Bronchial epithelial cell (primary cell): ENCODE results near the gene DENND1A. TPM values are rescaled to one million over a fixed set of nuclear protein-coding genes. Genes with fewer than 3 reads are reported as not detected.
A peak's percentile ranks its signal among the peaks of the same experiment; 100 is the strongest.

Experiments used
- DNase-seq: peaks from one replicate; pipeline ENCODE4 v3.0.0-alpha.2; 2010; ENCODE audit warnings: low read depth
- FAIRE-seq: peaks from 2 replicates; lab custom pipeline; 2011; peaks lifted over from hg19 to GRCh38; lab: Jason Lieb, UNC
- H3K27me3 ChIP-seq: 2 replicates; pipeline ENCODE4 v1.5.1; 2011; ENCODE audit warnings: low read length; ENCODE audit not compliant: control insufficient read depth, insufficient read depth
- H3K36me3 ChIP-seq: 2 replicates; pipeline ENCODE4 v1.5.1; 2011; ENCODE audit warnings: low read length; ENCODE audit not compliant: control insufficient read depth, insufficient read depth
- H3K4me3 ChIP-seq: 2 replicates; pipeline ENCODE4 v1.5.1; 2011; ENCODE audit warnings: mild to moderate bottlenecking, low read depth, low read length, control low read depth
- total RNA-seq: library from RNA; depleted of rRNA; stranded (reverse); fragments of >200 nt; gene quantifications from 2 replicates; pipeline ENCODE4 v1.2.1, GENCODE V29; 2014
- TF ChIP-seq, protein P1 (sequence below): IDR thresholded peaks from 2 replicates; pipeline ENCODE4 v1.5.1; 2011; ENCODE audit warnings: mild to moderate bottlenecking, moderate library complexity, low read length, control low read depth, inconsistent platforms; ENCODE audit not compliant: insufficient read depth, severe bottlenecking

Gene DENND1A
- total RNA-seq, 1 donor from 2014 or later, result 6.1 TPM

DNA sequence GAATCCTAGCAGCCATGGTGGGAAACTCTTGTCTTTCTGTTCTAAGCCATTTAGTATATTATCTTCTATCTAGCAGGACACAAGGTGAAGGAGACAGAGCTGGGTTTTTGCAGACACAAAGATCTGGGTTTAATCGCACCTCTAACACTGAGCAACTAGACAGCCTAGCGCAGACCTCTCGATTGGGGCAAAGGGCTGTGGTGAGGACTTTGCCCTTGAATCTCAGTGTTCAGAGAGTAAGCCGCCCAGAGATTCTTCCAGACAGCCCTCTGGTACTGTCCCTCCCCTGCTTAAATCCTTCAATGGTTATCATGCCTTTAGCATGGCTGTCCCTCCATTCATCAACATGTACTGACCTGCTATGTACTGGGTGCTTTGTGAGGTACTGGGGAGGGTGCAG is 445.8 kb downstream of the DENND1A start:
- Histone ChIP-seq H3K36me3 (no peaks in the 10 kb centered on the region), H3K4me3 (no peak overlapping the region), H3K27me3 (no peaks in the 10 kb centered on the region)
- DNase-seq, result no peak
- TF ChIP-seq, protein P1, sequence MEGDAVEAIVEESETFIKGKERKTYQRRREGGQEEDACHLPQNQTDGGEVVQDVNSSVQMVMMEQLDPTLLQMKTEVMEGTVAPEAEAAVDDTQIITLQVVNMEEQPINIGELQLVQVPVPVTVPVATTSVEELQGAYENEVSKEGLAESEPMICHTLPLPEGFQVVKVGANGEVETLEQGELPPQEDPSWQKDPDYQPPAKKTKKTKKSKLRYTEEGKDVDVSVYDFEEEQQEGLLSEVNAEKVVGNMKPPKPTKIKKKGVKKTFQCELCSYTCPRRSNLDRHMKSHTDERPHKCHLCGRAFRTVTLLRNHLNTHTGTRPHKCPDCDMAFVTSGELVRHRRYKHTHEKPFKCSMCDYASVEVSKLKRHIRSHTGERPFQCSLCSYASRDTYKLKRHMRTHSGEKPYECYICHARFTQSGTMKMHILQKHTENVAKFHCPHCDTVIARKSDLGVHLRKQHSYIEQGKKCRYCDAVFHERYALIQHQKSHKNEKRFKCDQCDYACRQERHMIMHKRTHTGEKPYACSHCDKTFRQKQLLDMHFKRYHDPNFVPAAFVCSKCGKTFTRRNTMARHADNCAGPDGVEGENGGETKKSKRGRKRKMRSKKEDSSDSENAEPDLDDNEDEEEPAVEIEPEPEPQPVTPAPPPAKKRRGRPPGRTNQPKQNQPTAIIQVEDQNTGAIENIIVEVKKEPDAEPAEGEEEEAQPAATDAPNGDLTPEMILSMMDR, result no peak
- no peak for FAIRE-seq

DNA sequence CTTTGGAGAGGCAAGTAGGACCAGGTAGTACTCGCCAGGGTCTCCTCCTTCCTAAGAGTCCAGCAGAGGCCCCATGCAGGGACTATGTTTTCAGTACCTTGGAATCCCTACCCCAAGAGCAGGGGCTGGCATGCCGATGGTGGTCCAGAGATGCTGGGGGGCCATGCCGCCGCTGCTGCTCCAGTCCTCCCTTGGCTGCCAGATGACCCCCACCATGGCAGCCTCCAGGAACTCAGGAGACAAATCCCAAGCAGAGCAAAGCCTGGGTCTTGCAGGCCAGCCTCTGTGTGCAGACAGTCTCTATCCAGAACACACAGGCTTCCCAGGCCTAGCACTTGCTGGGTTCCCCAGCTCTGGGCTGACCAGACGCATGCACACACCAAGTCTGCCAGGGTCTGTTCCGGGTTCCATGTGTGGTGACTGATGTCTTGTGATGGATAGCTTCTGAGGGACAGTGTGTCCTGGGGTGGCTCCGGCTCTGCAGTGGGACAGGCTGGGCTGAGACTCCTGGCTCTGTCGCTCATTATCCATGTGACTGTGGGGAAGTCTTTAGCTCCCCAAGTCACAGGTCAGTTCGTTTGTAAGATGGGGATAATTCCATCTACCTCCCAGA is 446.6 kb downstream of the DENND1A start:
- no peak for FAIRE-seq
- TF ChIP-seq, protein P1, result no peak

DNA sequence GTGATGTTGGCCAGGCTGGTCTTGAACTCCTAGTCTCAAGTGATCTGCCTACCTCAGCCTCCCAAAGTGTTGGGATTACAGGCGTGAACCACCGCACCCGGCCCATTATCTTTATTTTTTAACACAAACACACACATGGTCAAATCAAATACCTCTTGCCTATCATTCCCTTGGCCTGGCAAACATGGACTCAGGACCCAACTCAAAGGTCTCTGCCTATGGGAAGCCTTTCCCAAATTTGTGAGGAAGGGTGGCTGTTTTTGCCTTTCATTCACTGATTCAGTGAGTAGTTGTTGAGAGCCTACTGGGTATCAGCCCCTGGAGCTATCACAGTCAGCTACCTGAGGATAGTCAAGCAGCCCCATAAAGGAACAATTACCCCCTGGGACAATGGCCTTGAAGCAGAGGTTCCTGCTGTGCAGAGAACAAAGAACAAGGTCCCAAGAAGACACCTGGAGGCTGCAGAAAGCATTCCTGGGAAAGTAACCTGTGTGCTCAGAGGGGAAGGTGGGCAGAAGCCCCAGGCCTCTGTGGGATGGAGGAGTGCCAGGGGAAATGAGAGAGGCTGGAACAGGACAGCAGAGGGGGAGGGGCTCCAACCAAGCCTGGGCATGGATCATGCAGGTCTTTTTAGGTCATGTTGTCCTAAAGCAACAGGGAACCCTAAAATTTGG is 447.5 kb downstream of the DENND1A start:
- TF ChIP-seq, protein P1, result no peak
- H3K36me3 ChIP-seq, result no peaks in the 10 kb centered on the region
- peak; percentile 70 for FAIRE-seq
- H3K27me3 ChIP-seq, result no peaks in the 10 kb centered on the region
- DNase-seq, result no peak
- H3K4me3 ChIP-seq, result no peak overlapping the region

More for the DNA sequence above, 446.6 kb downstream of the DENND1A start:
- DNase-seq, result no peak
- no peaks in the 10 kb centered on the region for H3K27me3 ChIP-seq
- H3K4me3 ChIP-seq, result no peak overlapping the region
- H3K36me3 ChIP-seq, result no peaks in the 10 kb centered on the region

DNA sequence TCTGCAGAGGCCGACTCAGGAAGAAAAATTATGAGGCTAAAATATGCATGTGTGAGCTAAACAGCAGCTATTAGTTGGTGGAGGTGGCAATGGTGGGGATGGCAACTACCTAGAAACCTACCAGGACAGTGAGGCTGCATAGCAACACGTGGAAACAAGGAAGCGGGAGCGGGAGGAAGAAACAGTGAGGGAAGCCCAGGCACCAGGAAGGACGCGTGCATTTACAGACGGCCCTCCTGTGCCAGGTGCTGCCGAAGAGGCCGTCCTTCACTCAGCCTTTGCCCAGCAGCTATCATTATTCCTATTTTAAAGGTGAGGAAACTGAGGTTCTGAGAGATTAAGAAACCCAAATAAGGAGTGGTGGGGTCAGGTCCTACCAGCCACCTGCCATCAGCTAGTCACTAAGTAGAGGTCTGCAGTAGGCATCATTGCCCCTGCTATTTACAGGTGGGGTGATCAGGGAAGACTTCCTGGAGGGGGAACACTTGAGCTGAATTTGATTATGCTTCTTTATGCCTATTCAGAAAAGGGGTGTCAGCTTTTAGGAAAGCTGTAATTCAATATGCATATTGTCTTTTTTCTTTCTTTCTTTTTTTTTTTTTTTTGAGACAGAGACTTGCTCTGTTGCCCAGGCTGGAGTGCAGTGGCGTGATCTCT is 448.6 kb downstream of the DENND1A start:
- no peak for FAIRE-seq
- H3K4me3 ChIP-seq, result no peak overlapping the region
- TF ChIP-seq, protein P1, result no peak
- H3K36me3 ChIP-seq, result no peaks in the 10 kb centered on the region
- no peaks in the 10 kb centered on the region for H3K27me3 ChIP-seq
- no peak for DNase-seq

DNA sequence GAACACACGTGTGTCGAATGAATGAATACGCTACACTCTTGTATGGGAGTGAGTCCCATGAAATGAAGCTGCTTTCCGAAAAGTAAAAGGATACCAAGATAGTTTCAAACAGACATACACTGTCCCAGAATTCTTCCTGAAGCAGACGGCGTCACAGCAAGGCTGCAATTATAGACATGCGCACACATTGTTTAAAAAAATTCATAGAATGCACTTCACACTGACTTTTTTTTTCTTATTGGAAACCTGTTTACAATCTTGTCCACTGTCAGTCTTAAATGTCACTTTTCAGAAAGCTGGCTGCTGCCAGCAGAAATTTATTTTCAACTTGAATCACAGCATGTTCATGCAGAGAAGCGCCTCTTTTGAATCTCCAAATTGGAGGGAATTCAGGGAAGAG is 449.1 kb downstream of the DENND1A start:
- FAIRE-seq (no peak), DNase-seq (no peak)
- TF ChIP-seq, protein P1, result no peak
- Histone ChIP-seq H3K36me3 (no peaks in the 10 kb centered on the region), H3K27me3 (no peaks in the 10 kb centered on the region), H3K4me3 (no peak overlapping the region)
